HPDE6-E6E7 (cell line): ENCODE measurements around the gene SOX6.
"Not testable (repeated sequence)": the region's sequence is repeated elsewhere in the genome, so short reads cannot be mapped to it uniquely, and the experiment has no call there.

Experiments
- DNase-seq: peaks from one replicate; pipeline ENCODE4 v3.0.0; 2011; ENCODE audit warnings: missing footprints; ENCODE audit errors: extremely low spot score

The SOX6 gene

DNA sequence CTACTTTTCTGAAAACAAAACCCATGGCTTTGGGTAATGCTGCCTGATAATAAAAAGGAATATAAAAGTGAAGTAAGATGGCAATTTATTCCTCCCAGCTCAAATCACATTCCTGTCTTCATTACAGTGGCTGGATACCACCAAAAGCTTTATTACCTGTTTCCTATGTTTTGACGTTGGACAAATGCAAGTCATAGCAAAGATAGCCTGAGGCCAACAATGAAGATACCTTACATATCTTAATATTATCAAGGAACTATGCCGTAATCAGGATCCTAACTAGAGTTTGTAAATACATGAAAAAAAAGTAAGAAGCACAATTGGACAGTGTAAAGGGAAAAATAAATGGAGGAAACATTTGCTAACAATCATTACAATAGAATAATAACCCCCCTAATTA lies 202.4 kb downstream of the SOX6 start:
- DNase-seq: no peak

DNA sequence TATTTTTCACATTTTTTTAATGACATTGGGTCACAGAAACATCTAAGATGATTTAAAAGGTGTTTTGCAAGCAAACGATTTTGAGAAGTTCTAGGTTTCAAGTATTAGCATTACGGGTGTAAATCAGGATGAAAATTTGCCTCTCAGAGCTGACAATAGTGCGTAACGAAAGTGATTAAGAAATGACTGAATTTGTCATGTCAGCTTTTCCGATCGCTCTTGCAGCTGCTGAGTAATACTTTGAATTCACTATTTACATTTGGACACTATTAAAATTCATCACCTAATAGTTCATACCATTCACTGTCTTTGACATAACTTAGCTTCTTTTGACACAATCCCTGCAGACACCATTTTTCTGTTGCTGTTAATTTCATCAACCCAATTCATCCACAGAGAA lies 205.2 kb downstream of the SOX6 start:
- no peak for DNase-seq

- DNase-seq: no peak
Measured at GRCh38 chr11:16149476-16149875, 206.9 kb downstream of the SOX6 start.

DNA sequence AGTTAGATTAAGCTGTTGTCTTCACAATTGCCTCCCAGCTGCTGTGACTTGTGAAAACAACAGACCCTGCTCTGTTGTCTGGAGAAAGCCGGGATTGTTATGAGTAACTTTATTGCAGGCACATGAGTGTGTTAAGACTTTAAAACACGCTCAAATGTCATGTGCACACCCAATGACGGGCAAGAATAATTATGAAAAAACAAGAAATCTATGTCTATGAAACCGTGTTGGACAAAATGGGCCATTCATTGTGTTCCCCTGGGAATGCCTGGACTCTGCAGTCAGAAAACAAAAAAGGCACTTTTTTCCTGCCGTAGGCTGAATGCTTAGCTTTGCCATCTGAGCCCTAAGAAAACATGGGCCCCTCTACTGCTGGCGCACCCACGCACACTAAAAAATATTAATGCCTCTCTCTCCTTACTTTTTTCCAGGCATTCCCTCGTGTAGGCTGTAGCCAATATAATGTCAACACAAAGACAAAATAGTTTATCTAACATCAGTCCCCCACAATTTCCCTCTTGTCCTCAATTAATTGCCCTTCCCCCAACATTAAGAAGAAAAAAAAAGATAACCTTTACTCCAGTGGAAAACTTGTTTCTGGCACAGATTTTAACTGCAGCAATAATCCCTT lies 207.9 kb downstream of the SOX6 start:
- DNase-seq: no peak

- not testable (repeated sequence) for DNase-seq
Measured at GRCh38 chr11:16146980-16147379, 209.4 kb downstream of the SOX6 start.

- DNase-seq: not testable (repeated sequence)
Measured at GRCh38 chr11:16141614-16142013, 214.7 kb downstream of the SOX6 start.

DNA sequence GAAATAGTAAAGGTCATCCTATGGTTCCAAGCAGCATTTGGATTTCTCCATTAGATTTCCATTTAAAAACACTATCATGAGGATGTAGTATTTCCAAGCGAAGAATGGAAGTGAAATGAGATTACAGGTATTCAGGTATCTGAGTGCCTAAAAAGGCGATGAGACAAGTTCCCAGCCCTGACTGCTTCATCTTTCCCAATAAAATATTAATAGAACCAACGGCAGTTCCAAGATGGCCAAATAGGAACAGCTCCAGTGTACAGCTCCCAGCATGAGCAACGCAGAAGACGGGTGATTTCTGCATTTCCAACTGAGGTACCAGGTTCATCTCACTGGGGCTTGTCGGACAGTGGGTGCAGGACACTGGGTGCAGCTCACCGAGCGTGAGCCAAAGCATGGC lies 215.2 kb downstream of the SOX6 start:
- DNase-seq: not testable (repeated sequence)

DNA sequence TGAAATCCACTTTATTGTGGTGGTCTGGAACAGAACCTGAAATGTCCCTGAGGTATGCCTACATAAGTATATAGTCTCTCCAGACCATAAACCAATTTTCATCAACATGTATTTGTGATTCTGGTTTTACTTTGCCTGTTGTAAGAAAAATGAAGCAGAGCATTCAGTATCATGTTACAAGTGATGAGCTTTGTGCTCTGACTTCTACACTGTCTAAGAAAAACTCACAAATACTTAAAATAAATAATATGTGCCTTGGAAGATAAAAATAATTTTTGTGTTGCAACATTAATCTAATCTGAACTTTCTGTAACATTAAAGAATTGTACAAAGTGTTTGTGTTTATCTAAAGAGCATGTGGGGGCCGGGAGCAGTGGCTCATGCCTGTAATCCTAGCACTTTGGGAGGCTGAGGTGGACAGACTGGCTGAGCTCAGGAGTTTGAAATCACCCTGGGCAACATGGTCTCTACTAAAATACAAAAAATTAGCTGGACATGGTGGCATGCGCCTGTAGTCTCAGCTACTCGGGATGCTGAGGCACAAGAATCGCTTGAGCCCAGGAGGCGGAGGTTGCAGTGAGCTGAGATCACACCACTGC lies 219.5 kb downstream of the SOX6 start:
- DNase-seq: no peak

DNA sequence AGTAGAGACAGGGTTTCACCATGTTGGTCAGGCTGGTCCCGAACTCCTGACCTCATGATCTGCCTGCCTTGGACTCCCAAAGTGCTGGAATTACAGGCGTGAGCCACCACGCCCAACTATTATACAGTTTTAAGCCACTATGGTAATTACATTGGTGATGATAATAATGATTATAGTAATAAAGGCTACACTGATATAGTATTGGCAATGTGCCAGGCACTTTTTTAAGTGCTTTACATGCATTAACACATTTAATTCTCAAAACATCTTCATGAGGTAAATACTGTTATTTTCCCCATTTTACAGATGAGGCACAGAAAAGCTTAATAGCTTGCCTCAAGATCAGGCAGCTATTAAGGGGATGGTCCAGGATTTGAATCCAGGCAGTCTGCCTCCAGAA lies 222.5 kb downstream of the SOX6 start:
- no peak for DNase-seq

- DNase-seq: no peak
Measured at GRCh38 chr11:16127732-16128131, 228.6 kb downstream of the SOX6 start.

GRCh38 chr11:16126362-16126761 lies 230.0 kb downstream of the SOX6 start:
- DNase-seq: no peak

DNA sequence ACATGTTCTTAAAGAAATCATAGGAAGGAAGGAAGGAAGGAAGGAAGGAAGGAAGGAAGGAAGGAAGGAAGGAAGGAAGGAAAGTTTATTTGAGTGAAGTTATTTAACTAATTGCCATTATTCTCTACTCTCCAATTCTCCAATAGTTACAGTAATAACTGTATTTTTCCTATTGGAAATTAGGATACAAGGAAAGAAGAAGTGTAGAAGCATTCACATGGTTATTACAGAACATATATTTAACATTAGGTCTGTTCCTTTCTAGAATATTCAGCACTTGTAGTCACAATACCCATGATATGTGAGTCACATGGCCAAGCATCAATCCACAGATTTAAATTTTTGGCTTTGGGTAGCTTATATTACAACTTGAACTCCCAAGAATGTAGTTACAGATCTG lies 230.6 kb downstream of the SOX6 start:
- DNase-seq: no peak

- no peak for DNase-seq
Measured at GRCh38 chr11:16124390-16124789, 232.0 kb downstream of the SOX6 start.

DNA sequence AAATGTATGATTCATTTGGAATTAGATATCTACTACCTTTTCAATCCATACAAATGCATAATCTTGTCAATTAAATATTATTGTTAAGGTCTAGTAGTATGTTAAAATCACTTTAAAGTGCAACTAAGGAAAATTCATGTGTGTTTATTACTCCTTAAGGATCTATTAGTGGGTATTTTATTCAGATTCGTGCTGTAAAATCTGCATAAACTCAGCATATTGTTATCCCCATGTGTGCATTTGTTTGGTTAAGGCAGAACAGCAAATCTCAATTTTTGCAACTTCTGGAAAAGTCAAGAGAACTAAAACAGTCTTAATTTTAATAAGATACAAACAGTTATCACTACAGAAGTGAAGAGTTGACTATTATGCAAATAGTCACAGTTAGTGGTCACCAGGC lies 234.5 kb downstream of the SOX6 start:
- no peak for DNase-seq

GRCh38 chr11:16120008-16120407 lies 236.3 kb downstream of the SOX6 start:
- no peak for DNase-seq

- no peak for DNase-seq
Measured at GRCh38 chr11:16117989-16118756, 238.2 kb downstream of the SOX6 start.

- DNase-seq: no peak
Measured at GRCh38 chr11:16114978-16115871, 241.1 kb downstream of the SOX6 start.

- no peak for DNase-seq
Measured at GRCh38 chr11:16114431-16114830, 241.9 kb downstream of the SOX6 start.

- no peak for DNase-seq
Measured at GRCh38 chr11:16111690-16112089, 244.7 kb downstream of the SOX6 start.

DNA sequence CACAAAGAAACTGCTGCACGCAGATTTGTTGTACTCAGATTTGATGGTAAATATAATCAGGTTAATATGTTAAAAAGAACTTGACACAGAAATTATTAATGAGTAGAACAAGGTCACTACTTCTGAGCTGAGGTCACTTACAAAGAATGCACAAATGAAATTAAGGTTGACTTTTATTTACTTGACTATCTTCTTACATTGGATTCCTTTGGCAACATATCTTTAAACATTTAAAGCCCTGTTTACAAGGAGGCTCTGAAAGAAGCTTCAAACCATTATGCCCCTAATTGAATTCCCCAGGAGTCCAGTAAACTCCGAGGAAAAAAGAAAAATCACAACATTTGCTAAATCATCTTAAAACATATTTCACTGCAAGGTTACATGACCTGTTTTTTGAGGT lies 245.5 kb downstream of the SOX6 start:
- DNase-seq: no peak

DNA sequence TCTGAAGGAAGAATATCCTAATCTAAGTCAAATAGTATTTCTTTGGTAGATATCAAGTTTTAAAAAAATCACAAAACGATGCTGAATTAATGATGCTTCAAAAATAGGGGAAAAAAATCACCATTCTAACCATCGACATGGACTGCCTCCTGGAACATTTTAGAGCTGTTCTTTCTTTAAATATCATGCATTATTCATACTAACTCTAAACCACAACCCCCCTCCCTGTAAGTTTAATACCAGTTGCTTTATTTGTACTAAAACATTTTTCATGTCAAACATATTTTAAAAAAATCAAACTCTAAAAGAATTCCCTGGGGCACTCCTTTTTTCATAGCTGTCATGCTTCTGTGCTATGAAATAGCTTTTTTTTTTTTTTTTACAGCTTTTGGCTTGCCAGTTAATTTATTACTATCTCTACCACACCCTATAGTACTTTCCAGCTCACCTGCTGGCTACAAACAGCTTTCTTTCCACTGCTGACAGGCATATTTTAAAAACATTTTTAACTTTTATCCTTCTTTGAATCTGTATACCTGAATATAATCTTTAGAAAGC lies 256.9 kb downstream of the SOX6 start:
- DNase-seq: no peak
